Sigmoid colon (tissue), 7 donors: ENCODE measurements around the gene TUBB. TPM values are rescaled to one million over a fixed set of nuclear protein-coding genes. Genes with fewer than 3 reads are reported as not detected.
A peak's percentile ranks its signal among the peaks of the same experiment; 100 is the strongest.

Experiments
- DNase-seq: peaks from one replicate; pipeline ENCODE4 v3.0.0-alpha.2; 2019
- H3K27ac ChIP-seq, 4 donors: fragments of 200-600 bp; sonication (generic); one replicate each; pipeline ENCODE4 v1.5.1; 2016 to 2019; ENCODE audit warnings: mild to moderate bottlenecking in 1 of 4
- H3K27me3 ChIP-seq, 3 donors: fragments of 200-600 bp; sonication (generic); one replicate each; pipeline ENCODE4 v1.5.1; 2019; ENCODE audit warnings: mild to moderate bottlenecking in 1 of 3
- H3K36me3 ChIP-seq, 4 donors: fragments of 200-600 bp; sonication (generic); one replicate each; pipeline ENCODE4 v1.5.1; 2016 to 2019
- H3K4me1 ChIP-seq, 4 donors: fragments of 200-600 bp; sonication (generic); one replicate each; pipeline ENCODE4 v1.5.1; 2017 to 2019
- H3K4me3 ChIP-seq, 4 donors: fragments of 200-600 bp; sonication (generic); one replicate each; pipeline ENCODE4 v1.5.1; 2017 to 2019; ENCODE audit warnings: mild to moderate bottlenecking in 2 of 4, moderate library complexity in 1 of 4
- H3K9me3 ChIP-seq, 4 donors: fragments of 200-600 bp in 3 of 4; sonication (generic) in 3 of 4; one replicate each; pipeline versions ENCODE4 v1.5.1 to v1.6.1; 2013 to 2019
- CTCF ChIP-seq, 4 experiments: fragments of 450-650 bp in 3 of 4; fragments of 200-600 bp in 1 of 4; IDR thresholded peaks; one replicate each; pipeline ENCODE4 v1.5.1; 2016 to 2019; ENCODE audit warnings: antibody characterized with exemption in 4 of 4, mild to moderate bottlenecking in 3 of 4, moderate library complexity in 2 of 4
- EP300 ChIP-seq, 4 donors: sonication (generic); formaldehyde crosslinking; IDR thresholded peaks; one replicate each; pipeline ENCODE4 v1.6.1; 2017; ENCODE audit warnings: antibody characterized with exemption in 4 of 4
- POLR2A ChIP-seq, 2 donors: fragments of 450-650 bp; IDR thresholded peaks; one replicate each; pipeline ENCODE4 v1.6.1; 2016; ENCODE audit warnings: antibody characterized with exemption in 2 of 2, mild to moderate bottlenecking in 2 of 2, moderate library complexity in 2 of 2
- POLR2AphosphoS5 ChIP-seq, 4 donors: sonication (generic); formaldehyde crosslinking; IDR thresholded peaks; one replicate each; pipeline ENCODE4 v1.6.1; 2017; ENCODE audit warnings: antibody characterized with exemption in 4 of 4
- WGBS, 2 donors: extraction: QIAGEN DNeasy Blood & Tissue Kit; methylation state at CpG; one replicate each; pipeline ENCODE4 v1.1.7; 2013; 5-methylcytosine and 5-hydroxymethylcytosine counted together
- intact Hi-C: fragments of 100-400 bp; cut with DNase I; formaldehyde crosslinking; loops from one replicate; pipeline ENCODE4 v1.15.1; 2023
- polyA plus RNA-seq, 3 donors: library from polyadenylated mRNA; stranded (reverse); fragments of 200-250 nt; gene quantifications; one replicate each; pipeline ENCODE4 v1.2.3, GENCODE V29; 2013
- total RNA-seq, 4 donors: library from RNA; depleted of rRNA; stranded (reverse); fragments of >200 nt; gene quantifications; one replicate each; pipeline ENCODE4 v1.1.0, GENCODE V29; 2016
- donor health status: healthy with polysubstance abuse.
- donor health status: Bipolar disorder and iron deficiency.
- donor health status: healthy.

Gene TUBB
- 100 to 1,000 TPM; 245 to 287 (median 267) TPM for total RNA-seq
- polyA plus RNA-seq, result 100 to 1,000 TPM in 2 of 3 donors, 10 to 100 TPM in 1; 96.1 to 306 (median 111) TPM

DNA sequence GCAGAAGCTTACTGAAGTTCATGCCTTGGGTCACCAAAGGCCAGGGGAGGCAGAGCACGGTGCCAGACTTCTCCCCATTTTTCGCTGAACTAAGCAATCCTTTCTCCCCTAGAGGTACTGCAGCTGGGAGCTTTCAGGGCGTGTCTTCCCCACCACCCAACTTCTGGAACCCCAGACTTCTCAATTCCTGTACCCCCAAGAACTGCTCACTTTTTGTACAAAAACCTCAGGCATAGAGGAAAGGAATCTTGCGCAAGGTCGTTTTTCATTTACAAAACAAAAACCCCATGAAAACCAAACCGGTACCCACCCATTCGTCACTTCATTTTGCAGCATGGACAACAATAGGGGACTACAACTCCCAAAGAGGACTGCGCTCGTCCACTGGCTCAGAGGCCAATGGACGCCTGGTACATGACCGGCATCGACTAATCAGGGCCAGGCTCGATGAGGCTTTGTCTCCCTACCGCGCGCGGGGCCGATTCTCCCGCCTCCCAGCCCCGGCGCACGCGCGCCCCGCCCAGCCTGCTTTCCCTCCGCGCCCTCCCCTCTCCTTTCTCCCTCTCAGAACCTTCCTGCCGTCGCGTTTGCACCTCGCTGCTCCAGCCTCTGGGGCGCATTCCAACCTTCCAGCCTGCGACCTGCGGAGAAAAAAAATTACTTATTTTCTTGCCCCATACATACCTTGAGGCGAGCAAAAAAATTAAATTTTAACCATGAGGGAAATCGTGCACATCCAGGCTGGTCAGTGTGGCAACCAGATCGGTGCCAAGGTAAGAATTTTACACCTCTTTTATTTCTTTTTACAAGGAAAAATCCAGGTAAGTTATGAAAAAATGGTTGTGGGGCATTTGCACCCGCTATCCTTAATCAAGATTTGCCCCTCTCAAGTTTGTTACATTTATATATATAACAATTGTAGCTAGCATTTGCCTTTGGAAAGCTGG, at the start of gene TUBB:
TUBB (plus strand) TSS at position 562 of the 947 bp plus-strand sequence; CDS start at position 717, 155 bp downstream.
- intact Hi-C loops, result loop anchor here (1.0 kb wide), 1 partner anchor 34 kb away; the partner anchor contains the start of gene PPP1R18
- TF ChIP-seq POLR2AphosphoS5 (IDR thresholded peaks at IDR 0.05) (peak; percentile 98 to 99 (median 99)), POLR2A (IDR thresholded peaks at IDR 0.05) (peak; percentile 95 to 97), CTCF (IDR thresholded peaks at IDR 0.05) (peak in 2 of 4 experiments; percentile 35 to 39), EP300 (IDR thresholded peaks at IDR 0.05) (peak in 1 of 4 donors; percentile 17)
- Histone ChIP-seq H3K36me3 (peaks cover 16 to 32% (median 22%) of the 10 kb centered on the region in 4 donors), H3K9me3 (no peaks in the 10 kb centered on the region), H3K4me3 (peak within 1 kb of the TSS; percentile 70 to 80 (median 78)), H3K27me3 (no peaks in the 10 kb centered on the region), H3K27ac (peak within 1 kb of the TSS; percentile 95 to 98 (median 96)), H3K4me1 (peaks cover 0 to 61% (median 46%) of the 10 kb centered on the region in 4 donors)
- peak; percentile 99 for DNase-seq
- WGBS, 2 donors, result 0 to 1% methylated on average over 38 of the region's 38 CpGs

GRCh38 chr6:30670760-30671527, 49.2 kb upstream of the TUBB start:
- no peak overlapping the region for H3K27ac ChIP-seq
- intact Hi-C loops, result loop anchor here (5.0 kb wide), 1 partner anchor 184 kb away; the partner anchor contains the start of gene HLA-E
- WGBS, 2 donors, result 93% methylated on average over 27 of the region's 27 CpGs
- peaks cover 0 to 25% (median 22%) of the 10 kb centered on the region in 4 donors for H3K4me1 ChIP-seq
- peaks cover 1 to 51% (median 31%) of the 10 kb centered on the region in 4 donors for H3K36me3 ChIP-seq
- no peak overlapping the region for H3K4me3 ChIP-seq
- DNase-seq, result no peak
- no peak for TF ChIP-seq POLR2A (IDR thresholded peaks at IDR 0.05)
- TF ChIP-seq EP300 (IDR thresholded peaks at IDR 0.05), result no peak
- TF ChIP-seq CTCF (IDR thresholded peaks at IDR 0.05), result no peak
- no peak for TF ChIP-seq POLR2AphosphoS5 (IDR thresholded peaks at IDR 0.05)
- no peaks in the 10 kb centered on the region for H3K27me3 ChIP-seq
- H3K9me3 ChIP-seq, result no peaks in the 10 kb centered on the region

- no peaks in the 10 kb centered on the region for H3K9me3 ChIP-seq
- 0% methylated on average over 57 of the region's 57 CpGs for WGBS, 2 donors
- H3K4me3 ChIP-seq, result peak within 1 kb of the TSS; percentile 69 to 93 (median 80)
- H3K27ac ChIP-seq, result peak within 1 kb of the TSS; percentile 81 to 92 (median 88)
- peaks cover 0 to 25% (median 22%) of the 10 kb centered on the region in 4 donors for H3K4me1 ChIP-seq
- no peaks in the 10 kb centered on the region for H3K27me3 ChIP-seq
- TF ChIP-seq EP300 (IDR thresholded peaks at IDR 0.05) (no peak), POLR2AphosphoS5 (IDR thresholded peaks at IDR 0.05) (peak; percentile 55 to 86 (median 82)), CTCF (IDR thresholded peaks at IDR 0.05) (peak; percentile 69 to 91 (median 78)), POLR2A (IDR thresholded peaks at IDR 0.05) (peak; percentile 6 to 61)
- peak; percentile 98 for DNase-seq
- peaks cover 15 to 51% (median 40%) of the 10 kb centered on the region in 4 donors for H3K36me3 ChIP-seq
- intact Hi-C loops, result loop anchor here (2.0 to 5.0 kb wide), 2 partner anchors 54 to 185 kb away; partner anchors contain the start of gene HLA-E
These were observed 47.5 kb upstream of the TUBB start, which contains the start of gene DHX16 for GRCh38 chr6:30672445-30673253. Gene DHX16 (minus strand): TSS chr6:30673006. CDS start chr6:30672841, 165 bp downstream.
